Lower leg skin (tissue), 3 donors: ENCODE data around the gene WASHC2A.
"Not testable (repeated sequence)": the region's sequence is repeated elsewhere in the genome, so short reads cannot be mapped to it uniquely, and the experiment has no call there.

Experiments
- POLR2A ChIP-seq, 2 donors: fragments of 450-650 bp; IDR thresholded peaks; one replicate each; pipeline ENCODE4 v1.6.1; 2016 to 2017; ENCODE audit warnings: antibody characterized with exemption in 2 of 2, mild to moderate bottlenecking in 1 of 2, moderate library complexity in 1 of 2
- TF ChIP-seq, protein P1 (sequence below), 3 donors: fragments of 450-650 bp; IDR thresholded peaks; one replicate each; pipeline ENCODE4 v1.5.1; 2016; ENCODE audit warnings: antibody characterized with exemption in 3 of 3, mild to moderate bottlenecking in 3 of 3, moderate library complexity in 2 of 3

DNA sequence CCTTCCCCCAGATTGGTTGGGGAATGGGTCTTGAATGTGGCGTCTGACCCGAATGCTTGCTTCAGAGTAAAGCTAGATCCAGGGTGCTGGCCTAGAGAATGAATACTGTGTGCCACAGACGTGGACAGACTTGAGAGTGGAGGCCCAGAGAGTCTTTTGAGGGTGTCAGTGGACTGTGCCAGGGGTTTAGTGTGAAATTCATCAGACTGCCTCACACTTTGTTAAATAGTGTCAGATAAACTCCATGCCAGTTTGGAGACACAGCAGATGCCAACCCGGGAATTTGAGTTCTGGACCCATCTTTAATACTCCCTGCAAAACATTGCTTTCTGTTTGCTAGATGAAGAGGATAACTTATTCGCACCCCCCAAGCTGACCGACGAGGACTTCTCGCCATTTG lies 25.2 kb downstream of the WASHC2A start:
- TF ChIP-seq, protein P1, sequence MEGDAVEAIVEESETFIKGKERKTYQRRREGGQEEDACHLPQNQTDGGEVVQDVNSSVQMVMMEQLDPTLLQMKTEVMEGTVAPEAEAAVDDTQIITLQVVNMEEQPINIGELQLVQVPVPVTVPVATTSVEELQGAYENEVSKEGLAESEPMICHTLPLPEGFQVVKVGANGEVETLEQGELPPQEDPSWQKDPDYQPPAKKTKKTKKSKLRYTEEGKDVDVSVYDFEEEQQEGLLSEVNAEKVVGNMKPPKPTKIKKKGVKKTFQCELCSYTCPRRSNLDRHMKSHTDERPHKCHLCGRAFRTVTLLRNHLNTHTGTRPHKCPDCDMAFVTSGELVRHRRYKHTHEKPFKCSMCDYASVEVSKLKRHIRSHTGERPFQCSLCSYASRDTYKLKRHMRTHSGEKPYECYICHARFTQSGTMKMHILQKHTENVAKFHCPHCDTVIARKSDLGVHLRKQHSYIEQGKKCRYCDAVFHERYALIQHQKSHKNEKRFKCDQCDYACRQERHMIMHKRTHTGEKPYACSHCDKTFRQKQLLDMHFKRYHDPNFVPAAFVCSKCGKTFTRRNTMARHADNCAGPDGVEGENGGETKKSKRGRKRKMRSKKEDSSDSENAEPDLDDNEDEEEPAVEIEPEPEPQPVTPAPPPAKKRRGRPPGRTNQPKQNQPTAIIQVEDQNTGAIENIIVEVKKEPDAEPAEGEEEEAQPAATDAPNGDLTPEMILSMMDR (IDR thresholded peaks at IDR 0.05) = not testable (repeated sequence)
- TF ChIP-seq POLR2A (IDR thresholded peaks at IDR 0.05) = not testable (repeated sequence)
